HepG2 (cell line): ENCODE measurements around the gene TREM1.

Experiments used
- KDM5B ChIP-seq: sonication (generic); formaldehyde crosslinking; IDR thresholded peaks from 2 replicates; pipeline ENCODE4 v1.4.0; 2020; ENCODE audit warnings: missing genetic modification reagents, mild to moderate bottlenecking, borderline replicate concordance
- POLR2G ChIP-seq: fragments of 200-400 bp; formaldehyde crosslinking; IDR thresholded peaks from 2 replicates; pipeline ENCODE4 v1.6.1; 2018; ENCODE audit warnings: mild to moderate bottlenecking, low read depth, low read length, moderate library complexity
- TF ChIP-seq, protein P1 (sequence below): sonication (generic); formaldehyde crosslinking; IDR thresholded peaks from 2 replicates; pipeline ENCODE4 v1.9.0; 2021; ENCODE audit warnings: missing genetic modification reagents, mild to moderate bottlenecking, borderline replicate concordance
- TF ChIP-seq, protein P2 (sequence below): sonication (generic); formaldehyde crosslinking; IDR thresholded peaks from 2 replicates; pipeline ENCODE4 v1.5.0; 2020; ENCODE audit warnings: mild to moderate bottlenecking, missing genetic modification reagents, moderate library complexity

GRCh38 chr6:41334482-41335040, 48.1 kb upstream of the TREM1 start:
- TF ChIP-seq, protein P1, sequence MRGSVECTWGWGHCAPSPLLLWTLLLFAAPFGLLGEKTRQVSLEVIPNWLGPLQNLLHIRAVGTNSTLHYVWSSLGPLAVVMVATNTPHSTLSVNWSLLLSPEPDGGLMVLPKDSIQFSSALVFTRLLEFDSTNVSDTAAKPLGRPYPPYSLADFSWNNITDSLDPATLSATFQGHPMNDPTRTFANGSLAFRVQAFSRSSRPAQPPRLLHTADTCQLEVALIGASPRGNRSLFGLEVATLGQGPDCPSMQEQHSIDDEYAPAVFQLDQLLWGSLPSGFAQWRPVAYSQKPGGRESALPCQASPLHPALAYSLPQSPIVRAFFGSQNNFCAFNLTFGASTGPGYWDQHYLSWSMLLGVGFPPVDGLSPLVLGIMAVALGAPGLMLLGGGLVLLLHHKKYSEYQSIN (CRISPR knock-in tag) = no peak
- TF ChIP-seq, protein P2, sequence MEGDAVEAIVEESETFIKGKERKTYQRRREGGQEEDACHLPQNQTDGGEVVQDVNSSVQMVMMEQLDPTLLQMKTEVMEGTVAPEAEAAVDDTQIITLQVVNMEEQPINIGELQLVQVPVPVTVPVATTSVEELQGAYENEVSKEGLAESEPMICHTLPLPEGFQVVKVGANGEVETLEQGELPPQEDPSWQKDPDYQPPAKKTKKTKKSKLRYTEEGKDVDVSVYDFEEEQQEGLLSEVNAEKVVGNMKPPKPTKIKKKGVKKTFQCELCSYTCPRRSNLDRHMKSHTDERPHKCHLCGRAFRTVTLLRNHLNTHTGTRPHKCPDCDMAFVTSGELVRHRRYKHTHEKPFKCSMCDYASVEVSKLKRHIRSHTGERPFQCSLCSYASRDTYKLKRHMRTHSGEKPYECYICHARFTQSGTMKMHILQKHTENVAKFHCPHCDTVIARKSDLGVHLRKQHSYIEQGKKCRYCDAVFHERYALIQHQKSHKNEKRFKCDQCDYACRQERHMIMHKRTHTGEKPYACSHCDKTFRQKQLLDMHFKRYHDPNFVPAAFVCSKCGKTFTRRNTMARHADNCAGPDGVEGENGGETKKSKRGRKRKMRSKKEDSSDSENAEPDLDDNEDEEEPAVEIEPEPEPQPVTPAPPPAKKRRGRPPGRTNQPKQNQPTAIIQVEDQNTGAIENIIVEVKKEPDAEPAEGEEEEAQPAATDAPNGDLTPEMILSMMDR (CRISPR knock-in tag) = no peak; the same call in 1 of the 2 replicates
- TF ChIP-seq POLR2G (no peak), KDM5B (CRISPR knock-in tag) (no peak)
